GM23248 (cell line): Measurements from ENCODE around the gene FBXW7.

Experiments used
- EZH2 ChIP-seq: fragments of 200-600 bp; sonication (generic); IDR thresholded peaks from 2 replicates; pipeline ENCODE4 v1.6.1; 2018; ENCODE audit warnings: antibody characterized with exemption, mild to moderate bottlenecking; ENCODE audit not compliant: insufficient read depth, poor library complexity, severe bottlenecking
- EZH2phosphoT487 ChIP-seq: fragments of 200-600 bp; sonication (generic); IDR thresholded peaks from 2 replicates; pipeline ENCODE4 v1.6.1; 2018; ENCODE audit warnings: antibody characterized with exemption, moderate library complexity, mild to moderate bottlenecking, low read depth; ENCODE audit not compliant: insufficient read depth

DNA sequence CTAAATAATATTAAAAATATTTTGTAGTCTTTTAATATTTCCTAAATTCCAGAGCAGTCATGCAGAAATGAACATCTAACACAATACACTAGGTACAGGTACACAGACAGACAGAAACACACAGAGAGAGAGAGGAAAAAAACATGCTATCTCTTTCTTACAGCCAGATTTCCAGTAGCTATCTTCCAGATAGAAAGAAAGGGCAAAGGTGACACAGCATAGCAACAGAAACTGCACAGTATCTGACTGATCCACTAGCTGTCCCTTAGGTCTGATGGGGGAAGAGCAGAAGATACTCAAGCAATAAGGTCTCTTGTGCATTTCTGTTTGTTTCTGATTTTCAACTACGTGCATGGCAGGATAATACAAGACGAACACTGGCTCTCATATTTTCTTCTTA lies 7.8 kb downstream of the FBXW7 start:
- no peak for TF ChIP-seq EZH2phosphoT487
- TF ChIP-seq EZH2 = no peak
